Measurements from ENCODE around the gene HLX. TPM values are rescaled to one million over a fixed set of nuclear protein-coding genes. Genes with fewer than 3 reads are reported as not detected.

HLX gene
- total and polyA plus RNA-seq, 2 of the 13 experiments (the other 11 are each of a cell fraction or from before 2014, with no cell fraction given), result 0.30 to 0.35 TPM

- TF ChIP-seq CBX2 (IDR thresholded peaks at IDR 0.05; ENCODE audit: low read depth, low read length) (no peak), CBX2 (CRISPR knock-in tag; IDR thresholded peaks at IDR 0.05; ENCODE audit: low read depth) (no peak), PHF8 (CRISPR knock-in tag; IDR thresholded peaks at IDR 0.05) (peak; percentile 47; the same call in 1 of the 2 replicates), MBD4 (IDR thresholded peaks at IDR 0.05; ENCODE audit: borderline replicate concordance, low read length) (no peak), KDM5B (CRISPR knock-in tag; IDR thresholded peaks at IDR 0.05; ENCODE audit: borderline replicate concordance) (peak; percentile 46; the same call in 1 of the 2 replicates), TBX3 (IDR thresholded peaks at IDR 0.05; ENCODE audit: borderline replicate concordance) (no peak), RBM39 (IDR thresholded peaks at IDR 0.05; ENCODE audit: low read depth, low read length, poor library complexity, severe bottlenecking) (no peak), ZNF839 (CRISPR knock-in tag; IDR thresholded peaks at IDR 0.05; ENCODE audit: borderline replicate concordance) (no peak), ZNF737 (CRISPR knock-in tag; IDR thresholded peaks at IDR 0.05; ENCODE audit: borderline replicate concordance) (no peak), ZGPAT (CRISPR knock-in tag; IDR thresholded peaks at IDR 0.05) (peak; percentile 25; the same call in 1 of the 2 replicates), POLR2AphosphoS5 (IDR thresholded peaks at IDR 0.05; ENCODE audit: low read depth, low read length) (no peak), RFXANK (CRISPR knock-in tag; IDR thresholded peaks at IDR 0.05) (no peak), NFE2L2 (IDR thresholded peaks at IDR 0.05; ENCODE audit: low read length) (no peak), KLF11 (CRISPR knock-in tag; IDR thresholded peaks at IDR 0.05) (no peak), HOXA9 (CRISPR knock-in tag; IDR thresholded peaks at IDR 0.05; ENCODE audit: borderline replicate concordance) (no peak), FOXA1 (IDR thresholded peaks at IDR 0.05) (no peak), FOXA1 (CRISPR knock-in tag; IDR thresholded peaks at IDR 0.05) (no peak), SIN3B (IDR thresholded peaks at IDR 0.05; ENCODE audit: low read length) (no peak), ZNF30 (CRISPR knock-in tag; IDR thresholded peaks at IDR 0.05) (no peak), TAF15 (IDR thresholded peaks at IDR 0.05; ENCODE audit: low read depth, low read length, poor library complexity, severe bottlenecking) (no peak), MAF1 (CRISPR knock-in tag; IDR thresholded peaks at IDR 0.05; ENCODE audit: borderline replicate concordance) (no peak), PTBP1 (IDR thresholded peaks at IDR 0.05; ENCODE audit: low read depth, low read length, poor library complexity, severe bottlenecking) (no peak), ZC3H4 (CRISPR knock-in tag; IDR thresholded peaks at IDR 0.05; ENCODE audit: borderline replicate concordance) (no peak), MATR3 (CRISPR knock-in tag; IDR thresholded peaks at IDR 0.05) (no peak)
- TF ChIP-seq, protein P1, sequence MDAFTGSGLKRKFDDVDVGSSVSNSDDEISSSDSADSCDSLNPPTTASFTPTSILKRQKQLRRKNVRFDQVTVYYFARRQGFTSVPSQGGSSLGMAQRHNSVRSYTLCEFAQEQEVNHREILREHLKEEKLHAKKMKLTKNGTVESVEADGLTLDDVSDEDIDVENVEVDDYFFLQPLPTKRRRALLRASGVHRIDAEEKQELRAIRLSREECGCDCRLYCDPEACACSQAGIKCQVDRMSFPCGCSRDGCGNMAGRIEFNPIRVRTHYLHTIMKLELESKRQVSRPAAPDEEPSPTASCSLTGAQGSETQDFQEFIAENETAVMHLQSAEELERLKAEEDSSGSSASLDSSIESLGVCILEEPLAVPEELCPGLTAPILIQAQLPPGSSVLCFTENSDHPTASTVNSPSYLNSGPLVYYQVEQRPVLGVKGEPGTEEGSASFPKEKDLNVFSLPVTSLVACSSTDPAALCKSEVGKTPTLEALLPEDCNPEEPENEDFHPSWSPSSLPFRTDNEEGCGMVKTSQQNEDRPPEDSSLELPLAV (CRISPR knock-in tag; conservative IDR thresholded peaks at IDR 0.05; ENCODE audit: low read depth), result no peak
- TF ChIP-seq, protein P2, sequence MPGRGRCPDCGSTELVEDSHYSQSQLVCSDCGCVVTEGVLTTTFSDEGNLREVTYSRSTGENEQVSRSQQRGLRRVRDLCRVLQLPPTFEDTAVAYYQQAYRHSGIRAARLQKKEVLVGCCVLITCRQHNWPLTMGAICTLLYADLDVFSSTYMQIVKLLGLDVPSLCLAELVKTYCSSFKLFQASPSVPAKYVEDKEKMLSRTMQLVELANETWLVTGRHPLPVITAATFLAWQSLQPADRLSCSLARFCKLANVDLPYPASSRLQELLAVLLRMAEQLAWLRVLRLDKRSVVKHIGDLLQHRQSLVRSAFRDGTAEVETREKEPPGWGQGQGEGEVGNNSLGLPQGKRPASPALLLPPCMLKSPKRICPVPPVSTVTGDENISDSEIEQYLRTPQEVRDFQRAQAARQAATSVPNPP (CRISPR knock-in tag; IDR thresholded peaks at IDR 0.05), result no peak
Observed at GRCh38 chr1:220879509-220880361, 492 bp downstream of the HLX start (continued).

All from HepG2 (cell line).